Parathyroid adenoma (tissue), 2 donors: Measurements from ENCODE around the gene HAGHL.
"Not testable (repeated sequence)": the region's sequence is repeated elsewhere in the genome, so short reads cannot be mapped to it uniquely, and the experiment has no call there.

Source experiments
- H2AFZ ChIP-seq: fragments of 300-600 bp; sonication (generic); one replicate; pipeline ENCODE4 v1.7.0; 2017; ENCODE audit warnings: antibody characterized with exemption, mild to moderate bottlenecking
- H3K27ac ChIP-seq: fragments of 300-600 bp; sonication (generic); one replicate; pipeline ENCODE4 v1.7.0; 2017
- H3K27me3 ChIP-seq: fragments of 300-600 bp; sonication (generic); one replicate; pipeline ENCODE4 v1.7.0; 2017; ENCODE audit warnings: low read length; ENCODE audit not compliant: control insufficient read depth, insufficient read depth
- H3K36me3 ChIP-seq: fragments of 300-600 bp; sonication (generic); one replicate; pipeline ENCODE4 v1.7.0; 2017; ENCODE audit warnings: low read length; ENCODE audit not compliant: control insufficient read depth, insufficient read depth
- H3K4me1 ChIP-seq: fragments of 300-600 bp; sonication (generic); one replicate; pipeline ENCODE4 v1.7.0; 2017; ENCODE audit warnings: control low read depth
- H3K4me2 ChIP-seq: fragments of 300-600 bp; sonication (generic); one replicate; pipeline ENCODE4 v1.7.0; 2017; ENCODE audit warnings: low read length
- H3K4me3 ChIP-seq: fragments of 300-600 bp; sonication (generic); one replicate; pipeline ENCODE4 v1.7.0; 2017; ENCODE audit warnings: low read depth, low read length
- H3K79me2 ChIP-seq: fragments of 300-600 bp; sonication (generic); one replicate; pipeline ENCODE4 v1.7.0; 2017; ENCODE audit warnings: control low read depth
- H3K9ac ChIP-seq: fragments of 300-600 bp; sonication (generic); one replicate; pipeline ENCODE4 v1.7.0; 2017; ENCODE audit warnings: mild to moderate bottlenecking
- H3K9me3 ChIP-seq: fragments of 300-600 bp; sonication (generic); one replicate; pipeline ENCODE4 v1.7.0; 2017; ENCODE audit warnings: low read length; ENCODE audit not compliant: control insufficient read depth
- TF ChIP-seq, protein P1 (sequence below): fragments of 300-600 bp; sonication (generic); IDR thresholded peaks from one replicate; pipeline ENCODE4 v1.7.0; 2017; ENCODE audit warnings: antibody characterized with exemption, mild to moderate bottlenecking
- donor health status: primary hyperparathyroidism.

Gene HAGHL

DNA sequence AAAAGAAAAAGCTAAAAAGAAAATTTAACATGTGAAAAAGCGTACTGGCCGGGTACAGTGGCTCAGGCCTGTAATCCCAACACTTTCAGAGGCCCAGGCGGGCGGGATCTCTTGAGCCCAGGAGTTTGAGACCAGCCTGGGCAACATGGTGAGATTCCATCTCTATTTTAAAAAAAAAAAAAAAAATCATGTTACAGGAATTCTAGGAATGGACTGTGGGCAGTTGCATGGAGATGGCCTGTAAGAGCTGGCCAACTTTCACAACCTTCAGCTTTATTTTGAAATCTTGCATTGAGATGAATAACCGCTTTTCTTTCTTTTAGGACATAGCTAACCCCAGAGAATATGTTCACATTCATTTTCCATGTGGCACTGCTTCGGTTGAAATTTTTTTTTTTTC is 22.1 kb downstream of the HAGHL start:
- no peaks in the 10 kb centered on the region for H3K4me1 ChIP-seq
- no peak overlapping the region for H3K4me3 ChIP-seq
- no peak overlapping the region for H2AFZ ChIP-seq
- no peaks in the 10 kb centered on the region for H3K27me3 ChIP-seq
- no peaks in the 10 kb centered on the region for H3K36me3 ChIP-seq
- H3K27ac ChIP-seq = no peak overlapping the region
- H3K79me2 ChIP-seq = no peaks in the 10 kb centered on the region
- TF ChIP-seq, protein P1, sequence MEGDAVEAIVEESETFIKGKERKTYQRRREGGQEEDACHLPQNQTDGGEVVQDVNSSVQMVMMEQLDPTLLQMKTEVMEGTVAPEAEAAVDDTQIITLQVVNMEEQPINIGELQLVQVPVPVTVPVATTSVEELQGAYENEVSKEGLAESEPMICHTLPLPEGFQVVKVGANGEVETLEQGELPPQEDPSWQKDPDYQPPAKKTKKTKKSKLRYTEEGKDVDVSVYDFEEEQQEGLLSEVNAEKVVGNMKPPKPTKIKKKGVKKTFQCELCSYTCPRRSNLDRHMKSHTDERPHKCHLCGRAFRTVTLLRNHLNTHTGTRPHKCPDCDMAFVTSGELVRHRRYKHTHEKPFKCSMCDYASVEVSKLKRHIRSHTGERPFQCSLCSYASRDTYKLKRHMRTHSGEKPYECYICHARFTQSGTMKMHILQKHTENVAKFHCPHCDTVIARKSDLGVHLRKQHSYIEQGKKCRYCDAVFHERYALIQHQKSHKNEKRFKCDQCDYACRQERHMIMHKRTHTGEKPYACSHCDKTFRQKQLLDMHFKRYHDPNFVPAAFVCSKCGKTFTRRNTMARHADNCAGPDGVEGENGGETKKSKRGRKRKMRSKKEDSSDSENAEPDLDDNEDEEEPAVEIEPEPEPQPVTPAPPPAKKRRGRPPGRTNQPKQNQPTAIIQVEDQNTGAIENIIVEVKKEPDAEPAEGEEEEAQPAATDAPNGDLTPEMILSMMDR = no peak
- no peak overlapping the region for H3K9ac ChIP-seq
- no peaks in the 10 kb centered on the region for H3K9me3 ChIP-seq
- no peak overlapping the region for H3K4me2 ChIP-seq

- no peaks in the 10 kb centered on the region for H3K79me2 ChIP-seq
- H2AFZ ChIP-seq = no peak overlapping the region
- H3K9ac ChIP-seq = no peak overlapping the region
- H3K27ac ChIP-seq = no peak overlapping the region
- H3K9me3 ChIP-seq = no peaks in the 10 kb centered on the region
- no peaks in the 10 kb centered on the region for H3K27me3 ChIP-seq
- TF ChIP-seq, protein P1 = no peak
- H3K36me3 ChIP-seq = no peaks in the 10 kb centered on the region
- no peaks in the 10 kb centered on the region for H3K4me1 ChIP-seq
- H3K4me2 ChIP-seq = no peak overlapping the region
- no peak overlapping the region for H3K4me3 ChIP-seq
Measured at GRCh38 chr16:750485-750884, 23.6 kb downstream of the HAGHL start.

DNA sequence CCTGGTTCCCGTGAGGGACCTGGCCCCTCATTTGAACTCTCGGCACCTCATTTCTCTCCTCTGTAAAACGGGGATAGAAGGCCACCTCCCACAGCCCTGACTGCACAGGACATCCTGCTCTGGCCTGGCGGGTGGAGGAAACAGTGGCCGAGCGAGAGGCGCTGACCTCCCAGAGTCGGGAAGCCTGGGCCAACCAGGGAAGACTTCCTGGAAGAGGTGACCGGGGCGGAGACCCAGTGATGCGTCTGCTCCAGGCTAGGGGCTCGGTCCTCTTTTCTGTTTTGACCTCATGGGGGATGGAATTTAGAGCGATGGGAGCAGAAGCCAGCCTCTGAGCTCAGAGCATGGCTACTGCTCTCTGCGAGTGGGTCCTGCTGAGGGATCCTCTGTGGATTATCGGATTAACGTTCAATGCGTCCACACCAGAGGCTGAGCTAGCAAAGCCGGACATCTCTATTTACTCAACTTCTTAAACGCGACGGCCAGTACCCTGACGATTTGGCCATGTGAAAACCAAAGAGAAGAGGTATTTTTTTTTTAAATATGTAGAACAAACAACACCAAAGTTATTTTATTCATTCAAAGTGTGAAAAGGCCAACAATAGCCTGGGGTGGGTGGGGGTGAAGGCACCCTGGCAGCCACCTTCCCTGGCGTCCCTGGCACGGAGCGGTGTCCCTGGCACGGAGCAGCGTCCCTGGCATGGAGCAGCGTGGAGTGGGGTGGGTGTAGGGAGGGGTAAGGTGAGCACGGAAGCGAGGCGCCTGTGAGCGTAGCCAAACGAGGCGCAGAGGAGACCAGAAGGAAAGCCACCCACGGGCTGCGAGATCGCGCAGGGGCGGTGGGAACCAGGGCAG is 24.5 kb downstream of the HAGHL start:
- Histone ChIP-seq H3K79me2 (no peaks in the 10 kb centered on the region), H3K9me3 (no peaks in the 10 kb centered on the region), H2AFZ (no peak overlapping the region), H3K4me2 (no peak overlapping the region), H3K27me3 (no peaks in the 10 kb centered on the region), H3K27ac (no peak overlapping the region), H3K4me3 (no peak overlapping the region), H3K9ac (no peak overlapping the region), H3K4me1 (no peaks in the 10 kb centered on the region), H3K36me3 (no peaks in the 10 kb centered on the region)
- TF ChIP-seq, protein P1 = no peak

GRCh38 chr16:752007-752312 is 25.1 kb downstream of the HAGHL start:
- Histone ChIP-seq H3K27me3 (no peaks in the 10 kb centered on the region), H3K36me3 (no peaks in the 10 kb centered on the region), H3K9me3 (no peaks in the 10 kb centered on the region), H3K79me2 (no peaks in the 10 kb centered on the region), H3K27ac (no peak overlapping the region), H3K4me2 (no peak overlapping the region), H3K4me3 (no peak overlapping the region), H2AFZ (no peak overlapping the region), H3K4me1 (no peaks in the 10 kb centered on the region), H3K9ac (no peak overlapping the region)
- TF ChIP-seq, protein P1 = no peak

- H3K27me3 ChIP-seq, H3K27ac ChIP-seq, H3K4me1 ChIP-seq, H3K9me3 ChIP-seq, H3K9ac ChIP-seq, H3K4me3 ChIP-seq, H2AFZ ChIP-seq, H3K36me3 ChIP-seq, H3K4me2 ChIP-seq, H3K79me2 ChIP-seq: not testable (repeated sequence)
Measured at GRCh38 chr16:754121-754607, 27.3 kb downstream of the HAGHL start.
